GM10248 (cell line): Measurements from ENCODE around the gene ACSL1.
"Not testable (repeated sequence)": the region's sequence is repeated elsewhere in the genome, so short reads cannot be mapped to it uniquely, and the experiment has no call there.

Source experiments
- CTCF ChIA-PET: fragments of 300-600 bp; sonication (Branson Sonifier 250); formaldehyde crosslinking; extraction: SDS; loops from one replicate; lab custom pipeline; 2021; ENCODE audit warnings: antibody characterized with exemption; lab: Yijun Ruan, JAX
- POLR2A ChIA-PET: fragments of 350-650 bp; sonication (Branson Sonifier 250); formaldehyde crosslinking; extraction: SDS; loops from one replicate; lab custom pipeline; 2020; ENCODE audit warnings: antibody characterized with exemption; lab: Yijun Ruan, JAX
- DNase-seq: peaks from one replicate; pipeline ENCODE4 v3.0.0; 2012; ENCODE audit errors: extremely low spot score
- CTCF ChIP-seq: IDR thresholded peaks from 2 replicates; pipeline ENCODE4 v1.5.1; 2012; ENCODE audit warnings: mild to moderate bottlenecking, low read depth; ENCODE audit errors: extremely low read depth, missing control alignments, control extremely low read depth

ACSL1 gene

GRCh38 chr4:184782731-184783373 lies 42.9 kb downstream of the ACSL1 start:
- no peak for DNase-seq
- ChIA-PET CTCF (interaction anchor here (1.3 to 2.1 kb wide), 3 partner anchors 9 to 37 kb away, joined by 4 to 8 read pairs (median 4); no protein-coding TSS in a partner anchor), POLR2A (no interaction called here)
- TF ChIP-seq CTCF = no peak

GRCh38 chr4:184779160-184779559 lies 46.6 kb downstream of the ACSL1 start:
- DNase-seq, CTCF ChIA-PET, POLR2A ChIA-PET: not testable (repeated sequence)

- ChIA-PET POLR2A (interaction anchor here (0.6 kb wide), 1 partner anchor 129 kb away, joined by 5 read pairs; the partner anchor contains the start of gene PRIMPOL), CTCF (interaction anchor here (1.2 kb wide), 1 partner anchor 11 kb away, joined by 3 read pairs; no protein-coding TSS in a partner anchor)
- TF ChIP-seq CTCF = no peak
- DNase-seq = no peak
Observed at GRCh38 chr4:184778325-184778724, 47.4 kb downstream of the ACSL1 start.

GRCh38 chr4:184776821-184777220 lies 48.9 kb downstream of the ACSL1 start:
- no peak for DNase-seq
- no peak for TF ChIP-seq CTCF
- CTCF ChIA-PET = no interaction called here
- POLR2A ChIA-PET = no interaction called here

- CTCF ChIA-PET = no interaction called here
- no peak for DNase-seq
- POLR2A ChIA-PET = no interaction called here
- TF ChIP-seq CTCF = no peak
Observed at GRCh38 chr4:184775854-184776555, 49.8 kb downstream of the ACSL1 start.

- TF ChIP-seq CTCF = no peak
- no peak for DNase-seq
- CTCF ChIA-PET = no interaction called here
- POLR2A ChIA-PET = no interaction called here
Observed at GRCh38 chr4:184774152-184774551, 51.6 kb downstream of the ACSL1 start.

- CTCF ChIA-PET = no interaction called here
- POLR2A ChIA-PET = no interaction called here
- no peak for TF ChIP-seq CTCF
- no peak for DNase-seq
Observed at GRCh38 chr4:184771416-184771815, 54.4 kb downstream of the ACSL1 start.
